RCC 7860 (cell line): ENCODE results near the gene HOXB5.

Source experiments
- DNase-seq: peaks from one replicate; pipeline ENCODE4 v3.0.0-alpha.2; 2015; ENCODE audit warnings: low spot score
- FAIRE-seq: peaks from 2 replicates; lab custom pipeline; 2012; peaks lifted over from hg19 to GRCh38; lab: Jason Lieb, UNC

Gene HOXB5

GRCh38 chr17:48605409-48605919 lies 11.9 kb upstream of the HOXB5 start:
- no peak for DNase-seq
- FAIRE-seq: no peak

- peak; percentile 75 for FAIRE-seq
- DNase-seq: peak; percentile 60
Measured at GRCh38 chr17:48604770-48605329, 11.3 kb upstream of the HOXB5 start, which contains the start of gene HOXB6. TSS of gene HOXB6 (minus strand) at chr17:48604986. CDS start at chr17:48598150, 6,836 bp downstream.

GRCh38 chr17:48603959-48604769 lies 10.6 kb upstream of the HOXB5 start:
- DNase-seq: peak; percentile 74
- peak; percentile 78 for FAIRE-seq

GRCh38 chr17:48601539-48602425 lies 8.2 kb upstream of the HOXB5 start:
- DNase-seq: peak; percentile 79

GRCh38 chr17:48601207-48601538 lies 7.6 kb upstream of the HOXB5 start:
- FAIRE-seq (no peak), DNase-seq (no peak)

More at GRCh38 chr17:48601539-48602425, 8.2 kb upstream of the HOXB5 start:
- FAIRE-seq: peak; percentile 75

- FAIRE-seq: no peak
- no peak for DNase-seq
Measured at GRCh38 chr17:48600244-48601098, 6.9 kb upstream of the HOXB5 start.

- FAIRE-seq: no peak
- DNase-seq: no peak
Measured at GRCh38 chr17:48599354-48599753, 5.8 kb upstream of the HOXB5 start.

GRCh38 chr17:48598736-48599135 lies 5.2 kb upstream of the HOXB5 start:
- no peak for FAIRE-seq
- no peak for DNase-seq

- DNase-seq (peak; percentile 69), FAIRE-seq (peak; percentile 37)
Measured at GRCh38 chr17:48597778-48598631, 4.4 kb upstream of the HOXB5 start.

GRCh38 chr17:48597528-48597777 lies 3.9 kb upstream of the HOXB5 start:
- FAIRE-seq (no peak), DNase-seq (no peak)

- FAIRE-seq (no peak), DNase-seq (no peak)
Measured at GRCh38 chr17:48596735-48597527, 3.4 kb upstream of the HOXB5 start.

- DNase-seq (no peak), FAIRE-seq (no peak)
Measured at GRCh38 chr17:48596000-48596734, 2.6 kb upstream of the HOXB5 start.

GRCh38 chr17:48595278-48595999 lies 1.9 kb upstream of the HOXB5 start:
- DNase-seq: no peak

GRCh38 chr17:48594538-48595277 lies 1.1 kb upstream of the HOXB5 start:
- no peak for FAIRE-seq
- no peak for DNase-seq

More at GRCh38 chr17:48595278-48595999, 1.9 kb upstream of the HOXB5 start:
- no peak for FAIRE-seq

GRCh38 chr17:48593840-48594537 lies 410 bp upstream of the HOXB5 start:
- FAIRE-seq: peak; percentile 2
- peak; percentile 68 for DNase-seq

- FAIRE-seq (no peak), DNase-seq (no peak)
Measured at GRCh38 chr17:48592577-48592976, 1.0 kb downstream of the HOXB5 start.
